HEK293 (cell line): ENCODE data around the gene NELFB.
A peak's percentile ranks its signal among the peaks of the same experiment; 100 is the strongest.

Source experiments
- CTCF ChIA-PET: fragments of 350-600 bp; formaldehyde crosslinking; extraction: SDS; loops from one replicate; lab custom pipeline; 2021; ENCODE audit warnings: antibody characterized with exemption; lab: Yijun Ruan, JAX
- POLR2A ChIA-PET: fragments of 300-600 bp; formaldehyde crosslinking; extraction: SDS; loops from one replicate; lab custom pipeline; 2020; ENCODE audit warnings: antibody characterized with exemption, inconsistent platforms; lab: Yijun Ruan, JAX
- H3K27ac ChIP-seq: fragments of 200-500 bp; sonication (Bioruptor generic); 2 replicates; pipeline ENCODE4 v1.5.1; 2014; ENCODE audit warnings: low read depth, low read length, control low read depth, inconsistent platforms; ENCODE audit errors: extremely low read depth
- H3K36me3 ChIP-seq, 2 experiments: fragments of 200-500 bp in 1 of 2; sonication (Bioruptor generic) in 1 of 2; 1 replicate in 1 of 2; 2 replicates in 1 of 2; pipeline ENCODE4 v1.5.1; 2014 to 2017; ENCODE audit warnings: inconsistent platforms in 2 of 2, low read length in 2 of 2; ENCODE audit not compliant: control insufficient read depth in 2 of 2, insufficient read depth in 1 of 2
- H3K4me1 ChIP-seq: fragments of 200-500 bp; sonication (Bioruptor generic); 2 replicates; pipeline ENCODE4 v1.5.1; 2014; ENCODE audit warnings: mild to moderate bottlenecking, low read length, inconsistent platforms; ENCODE audit not compliant: control insufficient read depth, insufficient read depth
- H3K4me3 ChIP-seq: 2 replicates; pipeline ENCODE4 v1.5.1; 2011; ENCODE audit warnings: low read depth, mild to moderate bottlenecking, control low read depth, low read length, moderate library complexity
- H3K9me3 ChIP-seq: fragments of 200-500 bp; sonication (Bioruptor generic); 2 replicates; pipeline ENCODE4 v1.5.1; 2014; ENCODE audit warnings: low read depth, low read length, inconsistent platforms; ENCODE audit not compliant: control insufficient read depth, insufficient read depth
- BCL6B ChIP-seq: fragments of 450-650 bp; formaldehyde crosslinking; IDR thresholded peaks from 2 replicates; pipeline ENCODE4 v1.5.1; 2017; ENCODE audit warnings: missing biosample characterization, missing genetic modification characterization
- ELK4 ChIP-seq: IDR thresholded peaks from 2 replicates; pipeline ENCODE4 v1.6.1; 2011; ENCODE audit warnings: mild to moderate bottlenecking, low read depth, low read length, borderline replicate concordance
- GLIS1 ChIP-seq: fragments of 450-650 bp; formaldehyde crosslinking; IDR thresholded peaks from 2 replicates; pipeline ENCODE4 v1.5.1; 2016; ENCODE audit warnings: missing biosample characterization, missing genetic modification characterization
- GLIS2 ChIP-seq: fragments of 450-650 bp; formaldehyde crosslinking; IDR thresholded peaks from 2 replicates; pipeline ENCODE4 v1.5.1; 2016; ENCODE audit warnings: missing biosample characterization, missing genetic modification characterization
- HOXD13 ChIP-seq: sonication (generic); formaldehyde crosslinking; IDR thresholded peaks from 2 replicates; pipeline ENCODE4 v1.8.0; 2022; ENCODE audit warnings: missing genetic modification reagents, borderline replicate concordance
- KLF10 ChIP-seq: fragments of 450-650 bp; IDR thresholded peaks from 2 replicates; pipeline ENCODE4 v1.5.1; 2018; ENCODE audit warnings: missing biosample characterization, mild to moderate bottlenecking, missing genetic modification characterization
- REST ChIP-seq: fragments of 450-650 bp; formaldehyde crosslinking; IDR thresholded peaks from 2 replicates; pipeline ENCODE4 v1.5.1; 2016; ENCODE audit warnings: missing biosample characterization, missing genetic modification characterization
- ZBTB26 ChIP-seq: fragments of 450-650 bp; formaldehyde crosslinking; optimal IDR thresholded peaks from 2 replicates; pipeline ENCODE3; 2016; ENCODE audit warnings: missing biosample characterization, mild to moderate bottlenecking, missing genetic modification characterization
- ZIC2 ChIP-seq: fragments of 450-650 bp; formaldehyde crosslinking; IDR thresholded peaks from 2 replicates; pipeline ENCODE4 v1.5.1; 2016; ENCODE audit warnings: missing biosample characterization, missing genetic modification characterization
- ZNF10 ChIP-seq: fragments of 450-650 bp; formaldehyde crosslinking; IDR thresholded peaks from 2 replicates; pipeline ENCODE4 v1.5.1; 2017; ENCODE audit warnings: missing biosample characterization, missing genetic modification characterization
- ZNF133 ChIP-seq: fragments of 450-650 bp; formaldehyde crosslinking; IDR thresholded peaks from 2 replicates; pipeline ENCODE4 v1.5.1; 2016; ENCODE audit warnings: missing biosample characterization, missing genetic modification characterization
- ZNF157 ChIP-seq: fragments of 450-650 bp; formaldehyde crosslinking; IDR thresholded peaks from 2 replicates; pipeline ENCODE4 v1.5.1; 2016; ENCODE audit warnings: missing biosample characterization, missing genetic modification characterization
- ZNF19 ChIP-seq: fragments of 450-650 bp; formaldehyde crosslinking; IDR thresholded peaks from 2 replicates; pipeline ENCODE4; 2016; ENCODE audit warnings: missing biosample characterization, missing genetic modification characterization, low read depth
- ZNF2 ChIP-seq: fragments of 450-650 bp; formaldehyde crosslinking; IDR thresholded peaks from 2 replicates; pipeline ENCODE4 v1.5.1; 2016; ENCODE audit warnings: missing biosample characterization, missing genetic modification characterization
- ZNF341 ChIP-seq: fragments of 450-650 bp; formaldehyde crosslinking; IDR thresholded peaks from 2 replicates; pipeline ENCODE4; 2016; ENCODE audit warnings: low read depth, missing biosample characterization, missing genetic modification characterization
- ZNF423 ChIP-seq: fragments of 450-650 bp; formaldehyde crosslinking; IDR thresholded peaks from 2 replicates; pipeline ENCODE4 v1.5.1; 2016; ENCODE audit warnings: missing biosample characterization, missing genetic modification characterization
- ZNF473 ChIP-seq: fragments of 450-650 bp; formaldehyde crosslinking; IDR thresholded peaks from 2 replicates; pipeline ENCODE4 v1.5.1; 2017; ENCODE audit warnings: missing biosample characterization, missing genetic modification characterization
- ZNF521 ChIP-seq: fragments of 450-650 bp; formaldehyde crosslinking; IDR thresholded peaks from 2 replicates; pipeline ENCODE4 v1.5.1; 2017; ENCODE audit warnings: missing biosample characterization, mild to moderate bottlenecking, missing genetic modification characterization
- ZNF580 ChIP-seq: fragments of 450-650 bp; formaldehyde crosslinking; IDR thresholded peaks from 2 replicates; pipeline ENCODE4 v1.5.1; 2016; ENCODE audit warnings: missing biosample characterization, missing genetic modification characterization
- ZNF585B ChIP-seq: fragments of 450-650 bp; formaldehyde crosslinking; IDR thresholded peaks from 2 replicates; pipeline ENCODE4 v1.5.1; 2016; ENCODE audit warnings: missing biosample characterization, missing genetic modification characterization
- TF ChIP-seq, protein P1 (sequence below): fragments of 450-650 bp; formaldehyde crosslinking; IDR thresholded peaks from 2 replicates; pipeline ENCODE4 v1.5.1; 2017; ENCODE audit warnings: missing biosample characterization, missing genetic modification characterization
- TF ChIP-seq, protein P2 (sequence below): fragments of 450-650 bp; formaldehyde crosslinking; IDR thresholded peaks from 2 replicates; pipeline ENCODE4 v1.5.1; 2016; ENCODE audit warnings: missing biosample characterization, missing genetic modification characterization

The NELFB gene

GRCh38 chr9:137250329-137251193 lies 4.6 kb upstream of the NELFB start:
- Histone ChIP-seq H3K4me1 (no peaks in the 10 kb centered on the region; the same call in 1 of the 2 replicates), H3K36me3 (no peaks in the 10 kb centered on the region), H3K9me3 (no peaks in the 10 kb centered on the region), H3K4me3 (no peak overlapping the region), H3K27ac (no peak overlapping the region)
- POLR2A ChIA-PET = interaction anchor here (0.6 to 9.1 kb wide), 4 partner anchors 9 to 722 kb away, joined by 3 to 336 read pairs (median 4); partner anchors contain the start of gene TUBB4B
- no peak for TF ChIP-seq KLF10 (tag by site-specific recombination)
- TF ChIP-seq GLIS1 (tag by site-specific recombination) = peak; percentile 43
- no peak for TF ChIP-seq ZNF157 (tag by site-specific recombination)
- peak; percentile 23; the same call in 1 of the 2 replicates for TF ChIP-seq ZNF341
- no peak for TF ChIP-seq REST (tag by site-specific recombination)
- TF ChIP-seq GLIS2 (tag by site-specific recombination) = 0 out of 2 replicates have a peak, but pooled peaks have one; percentile 55
- peak; percentile 80 for TF ChIP-seq ZIC2 (tag by site-specific recombination)
- CTCF ChIA-PET = interaction anchor here (0.5 to 2.3 kb wide), 3 partner anchors 12 to 17 kb away, joined by 3 to 14 read pairs (median 5); no protein-coding TSS in a partner anchor

GRCh38 chr9:137251194-137251461 lies 4.0 kb upstream of the NELFB start, which contains the start of gene STPG3:
STPG3 (plus strand) TSS chr9:137251286; CDS start chr9:137251287, 1 bp downstream.
- Histone ChIP-seq H3K4me1 (no peaks in the 10 kb centered on the region; the same call in 1 of the 2 replicates), H3K27ac (no peak within 1 kb of the TSS), H3K9me3 (no peaks in the 10 kb centered on the region), H3K36me3 (peaks cover 0 to 3% of the 10 kb centered on the region in 2 experiments; a peak in 1 of 3 replicates), H3K4me3 (no peak within 1 kb of the TSS)
- ChIA-PET CTCF (interaction anchor here (0.5 to 0.9 kb wide), 2 partner anchors 13 to 17 kb away, joined by 3 to 5 read pairs; no protein-coding TSS in a partner anchor), POLR2A (interaction anchor here (0.6 to 9.1 kb wide), 4 partner anchors 9 to 722 kb away, joined by 3 to 336 read pairs (median 4); partner anchors contain the start of gene TUBB4B)
- no peak for TF ChIP-seq HOXD13 (CRISPR knock-in tag)
- TF ChIP-seq ZNF157 (tag by site-specific recombination) = no peak
- TF ChIP-seq ZNF423 = no peak
- TF ChIP-seq, protein P1, sequence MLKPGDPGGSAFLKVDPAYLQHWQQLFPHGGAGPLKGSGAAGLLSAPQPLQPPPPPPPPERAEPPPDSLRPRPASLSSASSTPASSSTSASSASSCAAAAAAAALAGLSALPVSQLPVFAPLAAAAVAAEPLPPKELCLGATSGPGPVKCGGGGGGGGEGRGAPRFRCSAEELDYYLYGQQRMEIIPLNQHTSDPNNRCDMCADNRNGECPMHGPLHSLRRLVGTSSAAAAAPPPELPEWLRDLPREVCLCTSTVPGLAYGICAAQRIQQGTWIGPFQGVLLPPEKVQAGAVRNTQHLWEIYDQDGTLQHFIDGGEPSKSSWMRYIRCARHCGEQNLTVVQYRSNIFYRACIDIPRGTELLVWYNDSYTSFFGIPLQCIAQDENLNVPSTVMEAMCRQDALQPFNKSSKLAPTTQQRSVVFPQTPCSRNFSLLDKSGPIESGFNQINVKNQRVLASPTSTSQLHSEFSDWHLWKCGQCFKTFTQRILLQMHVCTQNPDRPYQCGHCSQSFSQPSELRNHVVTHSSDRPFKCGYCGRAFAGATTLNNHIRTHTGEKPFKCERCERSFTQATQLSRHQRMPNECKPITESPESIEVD (tag by site-specific recombination) = no peak
- no peak for TF ChIP-seq ZNF580 (tag by site-specific recombination)
- no peak for TF ChIP-seq ZNF2 (tag by site-specific recombination)
- TF ChIP-seq, protein P2, sequence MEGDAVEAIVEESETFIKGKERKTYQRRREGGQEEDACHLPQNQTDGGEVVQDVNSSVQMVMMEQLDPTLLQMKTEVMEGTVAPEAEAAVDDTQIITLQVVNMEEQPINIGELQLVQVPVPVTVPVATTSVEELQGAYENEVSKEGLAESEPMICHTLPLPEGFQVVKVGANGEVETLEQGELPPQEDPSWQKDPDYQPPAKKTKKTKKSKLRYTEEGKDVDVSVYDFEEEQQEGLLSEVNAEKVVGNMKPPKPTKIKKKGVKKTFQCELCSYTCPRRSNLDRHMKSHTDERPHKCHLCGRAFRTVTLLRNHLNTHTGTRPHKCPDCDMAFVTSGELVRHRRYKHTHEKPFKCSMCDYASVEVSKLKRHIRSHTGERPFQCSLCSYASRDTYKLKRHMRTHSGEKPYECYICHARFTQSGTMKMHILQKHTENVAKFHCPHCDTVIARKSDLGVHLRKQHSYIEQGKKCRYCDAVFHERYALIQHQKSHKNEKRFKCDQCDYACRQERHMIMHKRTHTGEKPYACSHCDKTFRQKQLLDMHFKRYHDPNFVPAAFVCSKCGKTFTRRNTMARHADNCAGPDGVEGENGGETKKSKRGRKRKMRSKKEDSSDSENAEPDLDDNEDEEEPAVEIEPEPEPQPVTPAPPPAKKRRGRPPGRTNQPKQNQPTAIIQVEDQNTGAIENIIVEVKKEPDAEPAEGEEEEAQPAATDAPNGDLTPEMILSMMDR (tag by site-specific recombination) = no peak
- no peak for TF ChIP-seq ZNF473 (tag by site-specific recombination)
- no peak for TF ChIP-seq ZNF521
- no peak for TF ChIP-seq ZNF133 (tag by site-specific recombination)
- TF ChIP-seq ZNF19 (tag by site-specific recombination) = no peak
- TF ChIP-seq ELK4 = no peak
- TF ChIP-seq ZBTB26 (tag by site-specific recombination) = no peak
- TF ChIP-seq BCL6B = no peak
- TF ChIP-seq ZNF10 = no peak
- no peak for TF ChIP-seq ZNF585B
